ENCODE results near the gene CT45A9.
"Not testable (repeated sequence)": the region's sequence is repeated elsewhere in the genome, so short reads cannot be mapped to it uniquely, and the experiment has no call there.

- TF ChIP-seq CTCF (IDR thresholded peaks at IDR 0.05; ENCODE audit: insufficient read depth, low read depth, low read length); EZH2 (IDR thresholded peaks at IDR 0.05; ENCODE audit: insufficient read depth, low read length): not testable (repeated sequence)
Observed at GRCh38 chrX:135920516-135920915, 48.9 kb upstream of the CT45A9 start.

Measured in astrocyte (in vitro differentiated cells and primary cell).